Kidney (tissue), 14 donors: ENCODE results near the gene RSL1D1. TPM values are rescaled to one million over a fixed set of nuclear protein-coding genes. Genes with fewer than 3 reads are reported as not detected.

Experiments
- DNase-seq, 5 donors: peaks; one replicate each; pipeline ENCODE4 v3.0.0-alpha.2; 2013 to 2020
- FAIRE-seq: peaks from 2 replicates; lab custom pipeline; 2012; peaks lifted over from hg19 to GRCh38; lab: Jason Lieb, UNC
- H3K27ac ChIP-seq, 2 donors: one replicate each; pipeline ENCODE4 v1.7.0; 2013; ENCODE audit warnings: low read depth in 2 of 2, low read length in 2 of 2, inconsistent platforms in 1 of 2
- H3K27me3 ChIP-seq: one replicate; pipeline ENCODE4 v1.7.1; 2013; ENCODE audit warnings: low read length, inconsistent platforms; ENCODE audit not compliant: control insufficient read depth, insufficient read depth
- H3K36me3 ChIP-seq, 3 donors: one replicate each; pipeline versions ENCODE4 v1.7.0 to v1.7.1; 2013; ENCODE audit warnings: low read length in 3 of 3, control low read depth in 1 of 3, inconsistent platforms in 1 of 3; ENCODE audit not compliant: insufficient read depth in 3 of 3, control insufficient read depth in 2 of 3
- H3K4me1 ChIP-seq, 3 donors: one replicate each; pipeline versions ENCODE4 v1.7.0 to v1.7.1; 2013; ENCODE audit warnings: low read length in 3 of 3, inconsistent platforms in 1 of 3, low read depth in 1 of 3; ENCODE audit not compliant: control insufficient read depth in 2 of 3, insufficient read depth in 2 of 3
- H3K4me3 ChIP-seq, 3 donors: one replicate each; pipeline versions ENCODE4 v1.7.0 to v1.8.1; 2013; ENCODE audit warnings: low read length in 3 of 3, control low read depth in 1 of 3, inconsistent platforms in 1 of 3
- H3K9ac ChIP-seq, 3 donors: one replicate each; pipeline versions ENCODE4 v1.7.0 to v1.7.1; 2013; ENCODE audit warnings: low read length in 3 of 3, control low read depth in 1 of 3, inconsistent platforms in 1 of 3
- H3K9me3 ChIP-seq, 3 donors: one replicate each; pipeline versions ENCODE4 v1.7.0 to v1.7.1; 2013; ENCODE audit warnings: low read length in 3 of 3, control low read depth in 1 of 3, inconsistent platforms in 1 of 3; ENCODE audit not compliant: control insufficient read depth in 2 of 3, insufficient read depth in 1 of 3
- intact Hi-C: fragments of 100-400 bp; cut with DNase I; formaldehyde crosslinking; loops from one replicate; pipeline ENCODE4 v1.11.1; 2022
- polyA plus RNA-seq: library from polyadenylated mRNA; stranded (reverse); fragments of 350-450 nt; fragmentation: Illumina TruSeq; extraction: RNeasy Lipid Tissue Mini Kit (QIAGEN cat#74804); gene quantifications from one replicate; pipeline ENCODE4 v1.2.3, GENCODE V29; 2014; ENCODE audit warnings: low read depth, low replicate concordance; ENCODE audit not compliant: insufficient read depth
- total RNA-seq: library from RNA; stranded (reverse); fragmentation: NEBNext Ultra II Directional; extraction: Animal tissue kit (Norgen Biotek cat#: 25700); gene quantifications from one replicate; pipeline ENCODE4 v1.2.1, GENCODE V29; 2021
- TF ChIP-seq, protein P1 (sequence below): IDR thresholded peaks from 3 replicates; pipeline ENCODE4 v1.5.1; 2012; ENCODE audit warnings: mild to moderate bottlenecking, moderate library complexity, borderline replicate concordance; ENCODE audit not compliant: insufficient read depth; ENCODE audit errors: extremely low read depth
- donor health status: control.
- donor health status: control.
- donor health status: control.
- donor health status: control.
- donor health status: control.
- donor health status: DM: yes; HTN: yes; CAD: no.
- donor health status: Normal renal cell carcinoma (clear cell type).

Gene RSL1D1
- total and polyA plus RNA-seq, 2 donors from 2014 or later, result 55.5 to 101 TPM

GRCh38 chr16:11877374-11877773, 26.0 kb upstream of the RSL1D1 start:
- Histone ChIP-seq H3K27ac (no peak overlapping the region), H3K9me3 (no peaks in the 10 kb centered on the region), H3K4me3 (no peak overlapping the region), H3K9ac (no peak overlapping the region), H3K4me1 (no peaks in the 10 kb centered on the region), H3K27me3 (no peaks in the 10 kb centered on the region), H3K36me3 (peaks cover 4 to 53% (median 25%) of the 10 kb centered on the region in 3 donors)
- intact Hi-C loops, result no loop called here
- FAIRE-seq (no peak), DNase-seq (no peak)
- TF ChIP-seq, protein P1, sequence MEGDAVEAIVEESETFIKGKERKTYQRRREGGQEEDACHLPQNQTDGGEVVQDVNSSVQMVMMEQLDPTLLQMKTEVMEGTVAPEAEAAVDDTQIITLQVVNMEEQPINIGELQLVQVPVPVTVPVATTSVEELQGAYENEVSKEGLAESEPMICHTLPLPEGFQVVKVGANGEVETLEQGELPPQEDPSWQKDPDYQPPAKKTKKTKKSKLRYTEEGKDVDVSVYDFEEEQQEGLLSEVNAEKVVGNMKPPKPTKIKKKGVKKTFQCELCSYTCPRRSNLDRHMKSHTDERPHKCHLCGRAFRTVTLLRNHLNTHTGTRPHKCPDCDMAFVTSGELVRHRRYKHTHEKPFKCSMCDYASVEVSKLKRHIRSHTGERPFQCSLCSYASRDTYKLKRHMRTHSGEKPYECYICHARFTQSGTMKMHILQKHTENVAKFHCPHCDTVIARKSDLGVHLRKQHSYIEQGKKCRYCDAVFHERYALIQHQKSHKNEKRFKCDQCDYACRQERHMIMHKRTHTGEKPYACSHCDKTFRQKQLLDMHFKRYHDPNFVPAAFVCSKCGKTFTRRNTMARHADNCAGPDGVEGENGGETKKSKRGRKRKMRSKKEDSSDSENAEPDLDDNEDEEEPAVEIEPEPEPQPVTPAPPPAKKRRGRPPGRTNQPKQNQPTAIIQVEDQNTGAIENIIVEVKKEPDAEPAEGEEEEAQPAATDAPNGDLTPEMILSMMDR, result no peak

- peaks cover 3 to 44% (median 21%) of the 10 kb centered on the region in 3 donors for H3K36me3 ChIP-seq
Measured at GRCh38 chr16:11876306-11876705, 25.0 kb upstream of the RSL1D1 start.

GRCh38 chr16:11875721-11876120, 24.4 kb upstream of the RSL1D1 start:
- DNase-seq (no peak), FAIRE-seq (no peak)
- Histone ChIP-seq H3K36me3 (peaks cover 3 to 38% (median 20%) of the 10 kb centered on the region in 3 donors), H3K27ac (no peak overlapping the region), H3K9me3 (no peaks in the 10 kb centered on the region), H3K4me1 (no peaks in the 10 kb centered on the region), H3K4me3 (no peak overlapping the region), H3K9ac (no peak overlapping the region), H3K27me3 (no peaks in the 10 kb centered on the region)
- TF ChIP-seq, protein P1, result no peak
- intact Hi-C loops, result no loop called here

More at GRCh38 chr16:11876306-11876705, 25.0 kb upstream of the RSL1D1 start:
- TF ChIP-seq, protein P1, result no peak
- no peaks in the 10 kb centered on the region for H3K9me3 ChIP-seq
- DNase-seq, result no peak
- intact Hi-C loops, result no loop called here
- H3K4me3 ChIP-seq, result no peak overlapping the region
- no peak overlapping the region for H3K9ac ChIP-seq
- FAIRE-seq, result no peak
- no peak overlapping the region for H3K27ac ChIP-seq
- H3K4me1 ChIP-seq, result no peaks in the 10 kb centered on the region
- no peaks in the 10 kb centered on the region for H3K27me3 ChIP-seq

- H3K27me3 ChIP-seq, result no peaks in the 10 kb centered on the region
- no peak overlapping the region for H3K9ac ChIP-seq
- H3K4me3 ChIP-seq, result no peak overlapping the region
- H3K9me3 ChIP-seq, result no peaks in the 10 kb centered on the region
- no peak overlapping the region for H3K27ac ChIP-seq
- no peak for FAIRE-seq
- H3K36me3 ChIP-seq, result peaks cover 3 to 22% (median 12%) of the 10 kb centered on the region in 3 donors
- intact Hi-C loops, result no loop called here
- TF ChIP-seq, protein P1, result no peak
- H3K4me1 ChIP-seq, result no peaks in the 10 kb centered on the region
- DNase-seq, result peak in 3 of 5 donors; percentile 17 to 35 (median 27)
Measured at GRCh38 chr16:11871193-11871592, 19.9 kb upstream of the RSL1D1 start.
